Body of pancreas (tissue), 4 donors: Measurements from ENCODE around the gene PLCH1. TPM values are rescaled to one million over a fixed set of nuclear protein-coding genes. Genes with fewer than 3 reads are reported as not detected.
"Not testable (repeated sequence)": the region's sequence is repeated elsewhere in the genome, so short reads cannot be mapped to it uniquely, and the experiment has no call there.

Source experiments
- ATAC-seq: fragments of 150-250 bp; one replicate; pipeline ENCODE4 v1.9.1; 2016
- DNase-seq, 4 donors: peaks; one replicate each; pipeline ENCODE4 v3.0.0-alpha.2; 2019
- H3K27ac ChIP-seq, 4 donors: fragments of 200-600 bp; sonication (generic); 1 replicate in 3 of 4; 2 replicates in 1 of 4; pipeline versions ENCODE4 v1.5.1 to v1.6.1; 2016 to 2019; ENCODE audit warnings: mild to moderate bottlenecking in 1 of 4, mixed read lengths in 1 of 4, moderate library complexity in 1 of 4
- H3K27me3 ChIP-seq, 2 donors: fragments of 200-600 bp; sonication (generic); one replicate each; pipeline ENCODE4 v1.6.0; 2016; ENCODE audit warnings: mild to moderate bottlenecking in 1 of 2
- H3K36me3 ChIP-seq, 2 donors: fragments of 200-600 bp; sonication (generic); replicated peaks in 1 of 2; 2 replicates each; pipeline ENCODE4 v1.5.1; 2016; ENCODE audit warnings: low read depth in 2 of 2; ENCODE audit not compliant: insufficient read depth in 1 of 2
- H3K4me1 ChIP-seq: fragments of 200-600 bp; sonication (generic); one replicate; pipeline ENCODE4 v1.6.0; 2016
- H3K4me3 ChIP-seq, 2 donors: fragments of 200-600 bp; sonication (generic); 1 replicate in 1 of 2; 2 replicates in 1 of 2; pipeline ENCODE4 v1.5.1; 2016 to 2019
- H3K9me3 ChIP-seq, 3 donors: fragments of 200-600 bp; sonication (generic); 1 replicate in 2 of 3; 2 replicates in 1 of 3; pipeline ENCODE4 v1.5.1; 2016
- POLR2A ChIP-seq, 3 donors: fragments of 450-650 bp; IDR thresholded peaks; one replicate each; pipeline ENCODE4 v1.6.1; 2016; ENCODE audit warnings: antibody characterized with exemption in 3 of 3, mild to moderate bottlenecking in 2 of 3
- WGBS, 2 donors: methylation state at CpG; one replicate each; pipeline ENCODE4 v1.1.5; 2017; 5-methylcytosine and 5-hydroxymethylcytosine counted together
- intact Hi-C: fragments of 100-400 bp; cut with DNase I; formaldehyde crosslinking; loops from one replicate; pipeline ENCODE4 v1.15.1; 2023
- total RNA-seq, 2 donors: library from RNA; depleted of rRNA; stranded (reverse); fragments of >200 nt; gene quantifications; one replicate each; pipeline ENCODE4 v1.1.0, GENCODE V29; 2016
- TF ChIP-seq, protein P1 (sequence below), 7 experiments: fragments of 450-650 bp in 4 of 7; fragments of 200-600 bp in 3 of 7; sonication (generic) in 3 of 7; IDR thresholded peaks; one replicate each; pipeline ENCODE4 v1.5.1; 2016 to 2019; ENCODE audit warnings: antibody characterized with exemption in 7 of 7

PLCH1 gene
- total RNA-seq, 2 donors from 2014 or later, result 3.0 to 5.2 TPM

DNA sequence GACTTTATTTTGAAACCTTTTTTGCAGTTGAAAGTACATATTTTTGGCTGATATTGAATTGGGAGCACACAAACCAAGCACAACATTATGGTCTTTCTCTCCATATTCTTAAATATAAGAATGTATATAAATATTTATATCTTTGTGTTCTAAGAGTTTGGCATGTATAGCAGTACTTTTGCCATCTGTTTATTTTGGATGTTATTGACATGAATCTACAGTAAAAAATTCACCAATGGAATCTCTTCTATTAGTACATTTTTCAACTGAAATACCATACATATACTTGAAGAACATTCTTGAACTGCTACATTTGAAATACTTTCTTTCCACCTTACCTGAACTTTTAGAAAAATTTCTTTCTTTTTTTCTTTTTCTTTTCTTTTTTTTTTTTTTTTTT, 342.2 kb downstream of the PLCH1 start:
- intact Hi-C loops, result no loop called here
- Histone ChIP-seq H3K27me3 (no peaks in the 10 kb centered on the region), H3K36me3 (no peaks in the 10 kb centered on the region), H3K4me1 (no peaks in the 10 kb centered on the region), H3K4me3 (no peak overlapping the region), H3K9me3 (no peaks in the 10 kb centered on the region), H3K27ac (no peak overlapping the region)
- TF ChIP-seq POLR2A (IDR thresholded peaks at IDR 0.05), result no peak
- TF ChIP-seq, protein P1, sequence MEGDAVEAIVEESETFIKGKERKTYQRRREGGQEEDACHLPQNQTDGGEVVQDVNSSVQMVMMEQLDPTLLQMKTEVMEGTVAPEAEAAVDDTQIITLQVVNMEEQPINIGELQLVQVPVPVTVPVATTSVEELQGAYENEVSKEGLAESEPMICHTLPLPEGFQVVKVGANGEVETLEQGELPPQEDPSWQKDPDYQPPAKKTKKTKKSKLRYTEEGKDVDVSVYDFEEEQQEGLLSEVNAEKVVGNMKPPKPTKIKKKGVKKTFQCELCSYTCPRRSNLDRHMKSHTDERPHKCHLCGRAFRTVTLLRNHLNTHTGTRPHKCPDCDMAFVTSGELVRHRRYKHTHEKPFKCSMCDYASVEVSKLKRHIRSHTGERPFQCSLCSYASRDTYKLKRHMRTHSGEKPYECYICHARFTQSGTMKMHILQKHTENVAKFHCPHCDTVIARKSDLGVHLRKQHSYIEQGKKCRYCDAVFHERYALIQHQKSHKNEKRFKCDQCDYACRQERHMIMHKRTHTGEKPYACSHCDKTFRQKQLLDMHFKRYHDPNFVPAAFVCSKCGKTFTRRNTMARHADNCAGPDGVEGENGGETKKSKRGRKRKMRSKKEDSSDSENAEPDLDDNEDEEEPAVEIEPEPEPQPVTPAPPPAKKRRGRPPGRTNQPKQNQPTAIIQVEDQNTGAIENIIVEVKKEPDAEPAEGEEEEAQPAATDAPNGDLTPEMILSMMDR (IDR thresholded peaks at IDR 0.05), result no peak
- ATAC-seq (no peak), DNase-seq (no peak)

DNA sequence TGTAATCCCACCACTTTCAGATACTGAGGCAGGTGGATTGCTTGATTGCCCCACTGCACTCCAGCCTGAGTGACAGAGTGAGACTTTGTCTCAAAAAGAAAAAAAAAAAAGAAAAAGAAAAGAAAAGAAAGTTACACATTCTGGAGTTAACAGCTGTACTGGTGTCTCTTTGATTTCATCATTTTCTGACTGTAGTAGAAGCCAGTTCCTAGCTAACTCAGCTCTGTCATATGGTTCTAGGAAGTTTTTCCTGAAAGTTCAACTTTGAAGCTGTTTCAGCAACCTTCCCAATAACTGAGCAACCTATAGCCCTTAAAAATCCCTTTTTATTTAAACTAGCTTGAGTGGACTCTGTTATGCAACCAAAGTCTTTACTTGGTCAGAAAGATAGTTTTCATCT, 346.8 kb downstream of the PLCH1 start:
- intact Hi-C loops, result no loop called here
- no peak for TF ChIP-seq POLR2A (IDR thresholded peaks at IDR 0.05)
- TF ChIP-seq, protein P1 (IDR thresholded peaks at IDR 0.05), result no peak
- no peak for ATAC-seq
- no peaks in the 10 kb centered on the region for H3K4me1 ChIP-seq
- no peaks in the 10 kb centered on the region for H3K9me3 ChIP-seq
- no peak for DNase-seq
- H3K27ac ChIP-seq, result no peak overlapping the region
- no peaks in the 10 kb centered on the region for H3K36me3 ChIP-seq
- no peaks in the 10 kb centered on the region for H3K27me3 ChIP-seq
- H3K4me3 ChIP-seq, result no peak overlapping the region

DNA sequence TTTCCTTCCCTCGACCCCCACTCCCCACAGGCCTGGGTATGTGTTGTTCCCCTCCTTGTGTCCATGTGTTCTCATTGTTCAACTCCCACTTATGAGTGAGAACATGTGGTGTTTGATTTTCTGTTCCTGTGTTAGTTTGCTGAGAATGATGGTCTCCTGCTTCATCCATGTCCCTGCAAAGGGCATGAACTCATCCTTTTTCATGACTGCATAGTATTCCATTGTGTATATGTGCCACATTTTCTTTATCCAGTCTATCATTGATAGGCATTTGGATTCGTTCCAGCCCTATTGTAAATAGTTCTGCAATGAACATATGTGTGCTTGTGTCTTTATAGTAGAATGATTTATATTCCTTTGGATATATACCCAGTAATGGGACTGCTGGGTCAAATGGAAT, 350.0 kb downstream of the PLCH1 start:
- WGBS, 2 donors, result 38 to 44% methylated on average over 2 of the region's 2 CpGs
- H3K4me1 ChIP-seq, H3K4me3 ChIP-seq, H3K27ac ChIP-seq, H3K9me3 ChIP-seq, H3K27me3 ChIP-seq, intact Hi-C loops, DNase-seq, H3K36me3 ChIP-seq, ATAC-seq: not testable (repeated sequence)

- TF ChIP-seq, protein P1 (IDR thresholded peaks at IDR 0.05), result no peak
- no peak for TF ChIP-seq POLR2A (IDR thresholded peaks at IDR 0.05)
- H3K27ac ChIP-seq, result no peak overlapping the region
- no peaks in the 10 kb centered on the region for H3K4me1 ChIP-seq
- no peak for ATAC-seq
- intact Hi-C loops, result no loop called here
- H3K36me3 ChIP-seq, result no peaks in the 10 kb centered on the region
- 92 to 96% methylated on average over 1 of the region's 1 CpG for WGBS, 2 donors
- no peak for DNase-seq
- no peaks in the 10 kb centered on the region for H3K27me3 ChIP-seq
- H3K9me3 ChIP-seq, result no peaks in the 10 kb centered on the region
- no peak overlapping the region for H3K4me3 ChIP-seq
These were observed 350.6 kb downstream of the PLCH1 start for GRCh38 chr3:155394240-155394639.

DNA sequence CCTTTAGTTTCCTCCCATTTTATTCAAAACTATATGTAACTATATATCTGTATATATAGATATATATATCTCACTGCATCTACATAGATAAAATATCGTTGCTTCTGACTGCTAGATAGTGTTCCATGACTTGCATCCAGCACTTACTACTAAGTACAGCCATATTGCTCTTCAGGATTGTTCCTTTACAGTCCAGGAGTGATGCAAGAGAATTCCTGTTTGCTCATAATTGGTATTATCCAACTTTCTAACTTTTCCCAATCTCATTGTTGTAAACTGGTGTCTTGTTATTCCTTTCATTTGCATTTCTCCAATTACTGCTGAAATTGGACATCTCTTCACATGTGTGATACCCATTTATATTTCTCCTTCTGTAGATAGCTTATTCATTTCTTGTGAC, 351.6 kb downstream of the PLCH1 start:
- WGBS, 2 donors, result 42% methylated on average over 1 of the region's 1 CpG
- H3K36me3 ChIP-seq, result no peaks in the 10 kb centered on the region
- no peak for ATAC-seq
- no peaks in the 10 kb centered on the region for H3K9me3 ChIP-seq
- H3K4me3 ChIP-seq, result no peak overlapping the region
- intact Hi-C loops, result no loop called here
- DNase-seq, result no peak
- no peak overlapping the region for H3K27ac ChIP-seq
- TF ChIP-seq POLR2A (IDR thresholded peaks at IDR 0.05), result no peak
- TF ChIP-seq, protein P1 (IDR thresholded peaks at IDR 0.05), result no peak
- H3K27me3 ChIP-seq, result no peaks in the 10 kb centered on the region
- no peaks in the 10 kb centered on the region for H3K4me1 ChIP-seq
